T follicular helper cell (primary cell): ENCODE data around the gene RBM15B.

Experiments
- DNase-seq: peaks from one replicate; pipeline ENCODE4 v3.0.0-alpha.2; 2020; ENCODE audit warnings: low read depth

Gene RBM15B

DNA sequence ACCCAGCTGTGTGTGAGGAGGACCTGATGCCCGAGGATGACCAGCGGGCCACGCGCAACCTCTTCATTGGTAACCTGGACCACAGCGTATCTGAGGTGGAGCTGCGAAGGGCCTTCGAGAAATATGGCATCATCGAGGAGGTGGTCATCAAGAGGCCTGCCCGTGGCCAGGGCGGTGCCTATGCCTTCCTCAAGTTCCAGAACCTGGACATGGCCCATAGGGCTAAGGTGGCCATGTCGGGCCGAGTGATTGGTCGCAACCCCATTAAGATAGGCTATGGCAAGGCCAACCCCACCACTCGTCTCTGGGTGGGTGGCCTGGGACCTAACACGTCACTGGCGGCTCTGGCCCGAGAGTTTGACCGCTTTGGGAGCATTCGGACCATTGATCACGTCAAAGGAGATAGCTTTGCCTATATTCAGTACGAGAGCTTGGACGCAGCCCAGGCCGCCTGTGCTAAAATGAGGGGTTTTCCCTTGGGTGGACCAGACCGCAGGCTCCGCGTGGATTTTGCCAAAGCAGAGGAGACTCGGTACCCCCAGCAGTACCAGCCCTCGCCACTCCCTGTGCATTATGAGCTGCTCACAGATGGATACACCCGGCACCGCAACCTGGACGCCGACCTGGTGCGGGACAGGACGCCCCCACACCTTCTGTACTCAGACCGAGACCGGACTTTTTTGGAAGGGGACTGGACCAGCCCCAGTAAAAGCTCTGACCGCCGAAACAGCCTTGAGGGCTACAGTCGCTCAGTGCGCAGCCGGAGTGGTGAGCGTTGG lies 1.5 kb downstream of the RBM15B start:
- DNase-seq, result no peak

DNA sequence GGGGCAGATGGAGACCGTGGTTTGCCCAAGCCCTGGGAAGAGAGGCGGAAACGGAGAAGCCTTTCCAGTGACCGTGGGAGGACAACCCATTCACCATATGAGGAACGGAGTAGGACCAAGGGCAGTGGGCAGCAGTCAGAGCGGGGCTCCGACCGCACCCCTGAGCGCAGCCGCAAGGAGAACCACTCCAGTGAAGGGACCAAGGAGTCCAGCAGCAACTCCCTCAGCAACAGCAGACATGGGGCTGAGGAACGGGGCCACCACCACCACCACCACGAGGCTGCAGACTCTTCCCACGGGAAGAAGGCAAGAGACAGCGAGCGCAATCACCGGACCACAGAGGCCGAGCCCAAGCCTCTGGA lies 2.0 kb downstream of the RBM15B start:
- no peak for DNase-seq

DNA sequence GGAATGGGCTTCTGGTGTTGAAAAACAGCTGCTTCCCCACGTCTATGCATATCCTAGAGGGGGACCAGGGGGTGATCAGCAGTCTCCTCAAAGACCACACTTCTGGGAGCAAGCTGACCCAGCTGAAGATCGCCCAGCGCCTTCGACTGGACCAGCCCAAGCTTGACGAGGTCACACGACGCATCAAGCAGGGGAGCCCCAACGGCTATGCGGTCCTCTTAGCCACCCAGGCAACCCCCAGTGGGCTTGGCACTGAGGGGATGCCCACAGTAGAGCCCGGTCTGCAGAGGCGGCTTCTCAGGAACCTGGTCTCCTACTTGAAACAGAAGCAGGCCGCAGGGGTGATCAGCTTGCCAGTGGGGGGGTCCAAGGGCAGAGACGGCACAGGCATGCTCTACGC lies 2.5 kb downstream of the RBM15B start:
- DNase-seq, result no peak

DNA sequence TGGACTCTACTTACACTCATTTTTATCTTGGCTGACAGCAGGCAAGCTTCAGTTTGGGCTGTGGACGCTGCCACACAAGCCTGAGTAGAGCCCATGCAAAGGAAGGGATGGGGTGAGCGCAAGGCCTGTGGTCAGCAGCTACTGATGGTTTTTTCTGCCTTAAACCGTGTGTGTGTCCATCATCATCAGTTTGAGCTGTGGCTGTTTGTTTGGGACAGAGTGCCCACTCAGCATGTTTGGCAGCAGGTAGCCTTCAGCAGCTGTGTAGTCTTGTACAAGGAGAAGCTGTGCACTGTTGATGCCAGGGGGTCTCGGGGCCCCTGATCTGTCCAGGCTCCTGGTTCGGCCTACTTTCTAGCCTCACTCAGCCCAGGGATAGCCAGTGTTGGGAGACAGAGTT lies 3.5 kb downstream of the RBM15B start:
- no peak for DNase-seq

DNA sequence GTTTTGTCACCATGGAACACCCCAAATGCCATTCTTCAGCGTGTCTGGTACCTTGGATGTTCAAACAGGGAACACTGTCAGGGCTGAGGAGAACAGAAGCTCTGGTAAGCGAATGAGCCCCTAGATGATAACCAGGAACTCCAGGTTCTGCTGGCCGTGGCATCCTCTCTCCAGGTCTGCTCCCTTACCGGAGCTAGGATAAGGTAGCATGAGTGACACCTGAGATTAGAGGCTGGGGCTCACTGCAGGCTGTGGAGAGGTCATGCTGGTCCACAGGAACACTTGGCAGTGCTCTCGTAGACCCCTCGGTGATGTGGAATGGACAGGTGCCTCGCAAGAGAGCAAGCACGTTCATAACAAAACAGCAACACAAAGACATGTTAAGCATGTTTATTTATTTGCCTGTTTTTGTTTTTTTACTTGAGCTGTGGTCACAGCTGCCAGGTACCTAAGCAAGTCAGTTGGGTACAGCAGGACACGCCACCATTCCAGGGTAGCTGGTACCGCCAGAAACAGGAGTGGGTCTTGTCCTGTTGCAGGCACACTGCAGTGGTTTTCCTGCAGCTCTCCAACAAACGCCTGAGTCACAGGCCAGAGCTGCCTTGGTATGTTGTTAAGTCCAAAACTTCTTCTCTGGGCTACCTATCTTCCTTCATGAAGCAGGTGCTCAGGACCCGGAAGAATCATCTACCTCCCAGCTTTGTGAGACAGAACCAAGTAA lies 4.6 kb downstream of the RBM15B start:
- no peak for DNase-seq

DNA sequence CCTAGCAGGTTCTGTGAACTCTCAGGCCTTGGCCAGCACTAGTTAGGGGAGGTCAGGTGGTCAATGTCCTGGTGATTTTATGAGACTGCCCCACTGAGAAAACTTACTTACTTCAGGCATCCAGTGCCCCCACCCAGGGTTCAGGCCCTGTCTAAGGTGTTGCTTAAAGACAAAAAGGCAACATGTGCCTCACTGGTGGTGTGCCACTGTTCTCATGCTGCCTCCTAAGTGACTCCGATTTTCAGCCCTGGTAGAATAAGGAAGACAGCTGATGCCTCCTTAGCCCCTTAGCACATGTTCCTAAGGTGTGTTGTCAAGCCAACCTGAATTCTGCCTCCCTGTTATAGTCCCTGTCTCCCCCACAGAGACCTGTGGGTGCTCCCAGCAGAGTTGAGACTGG lies 5.3 kb downstream of the RBM15B start:
- DNase-seq, result no peak

DNA sequence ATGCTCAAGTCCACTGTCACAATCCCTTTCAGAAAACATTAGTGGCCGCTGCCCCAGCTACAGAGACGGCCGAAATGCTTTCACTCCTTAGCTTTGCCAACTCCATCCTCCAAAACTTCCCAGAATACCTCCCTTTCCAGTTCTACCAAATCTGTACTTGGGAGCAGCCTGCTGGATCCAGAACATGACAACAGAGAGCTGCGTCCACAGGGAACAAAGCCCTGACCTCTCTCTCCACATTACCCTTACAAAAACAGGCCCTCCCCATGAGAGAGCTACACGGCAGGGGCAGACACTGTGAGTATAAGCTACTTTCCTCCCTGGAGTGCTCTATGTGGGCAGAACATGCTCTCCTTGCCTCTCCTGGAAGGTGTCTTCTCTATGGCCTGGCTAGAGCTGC lies 6.3 kb downstream of the RBM15B start:
- no peak for DNase-seq

DNA sequence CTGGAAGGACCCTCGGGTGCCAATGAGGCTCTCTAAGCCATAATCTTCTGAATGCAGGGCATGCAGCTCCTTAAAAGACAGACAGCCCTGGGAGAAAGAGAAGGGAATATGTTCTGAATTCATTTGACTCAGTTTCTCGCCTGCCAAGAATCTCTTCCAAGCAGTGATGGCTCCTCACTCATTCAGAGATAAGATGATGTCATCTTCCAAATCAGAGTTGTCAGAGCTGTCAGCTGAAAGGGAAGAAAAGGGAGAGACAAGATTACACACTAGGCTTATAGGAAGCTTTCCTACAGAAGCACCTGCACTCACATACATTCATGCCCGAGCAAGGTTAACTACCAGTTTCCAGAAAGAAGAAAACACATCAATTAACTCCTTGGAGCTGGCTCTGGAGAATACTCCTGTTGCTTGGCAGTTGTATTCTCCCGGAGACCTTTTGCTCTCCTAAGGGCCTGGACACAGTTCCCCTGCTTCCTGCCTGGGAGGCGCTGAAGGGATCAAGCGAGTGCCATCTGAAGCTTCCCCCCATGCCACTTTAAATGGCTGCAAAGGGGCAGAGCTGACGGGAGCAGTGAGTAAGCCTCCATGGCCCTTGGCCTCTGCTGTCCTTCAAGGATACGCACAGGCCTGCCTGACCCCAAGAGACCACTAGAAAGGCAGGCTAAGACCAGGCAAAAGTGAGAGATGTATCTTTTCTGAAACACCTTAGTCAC lies 7.7 kb downstream of the RBM15B start:
- DNase-seq, result no peak

DNA sequence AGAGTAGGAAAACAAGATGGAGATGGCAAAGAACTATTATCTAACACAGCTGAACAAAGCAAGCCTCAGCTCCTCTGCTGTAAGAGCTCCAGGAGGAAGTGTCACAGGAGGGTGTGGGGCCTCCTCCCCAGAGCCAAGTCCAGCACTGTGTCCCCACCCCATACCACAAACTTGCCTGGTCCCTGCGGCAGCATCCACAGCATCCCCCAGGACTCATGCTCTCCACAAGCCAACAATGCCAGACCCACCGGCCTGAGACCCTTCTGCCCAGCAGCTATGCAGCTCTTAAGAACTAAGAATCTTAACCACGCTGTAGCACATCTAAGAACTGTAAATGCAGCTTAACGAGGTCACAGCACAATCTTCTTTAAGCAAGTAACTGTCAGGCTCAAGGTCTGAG lies 9.1 kb downstream of the RBM15B start:
- no peak for DNase-seq

DNA sequence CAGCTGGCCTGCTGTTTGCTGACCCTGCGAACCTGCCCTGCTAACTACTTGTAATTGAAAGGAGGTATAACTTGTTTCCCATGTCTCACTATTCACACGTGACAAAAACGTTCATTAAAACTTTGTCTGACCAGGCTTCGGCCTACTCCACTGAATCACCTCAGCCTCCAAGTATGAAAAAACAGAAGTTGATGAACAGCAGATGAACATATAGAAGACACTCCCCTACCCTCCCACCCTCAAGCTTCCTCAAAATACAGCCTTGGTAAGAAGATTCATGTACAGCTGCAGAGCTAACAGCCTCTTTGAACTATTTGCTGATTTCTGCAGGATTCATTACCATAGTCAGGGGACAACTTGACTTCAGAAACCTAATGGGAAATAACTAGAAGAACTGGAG lies 10.7 kb downstream of the RBM15B start:
- DNase-seq, result no peak

DNA sequence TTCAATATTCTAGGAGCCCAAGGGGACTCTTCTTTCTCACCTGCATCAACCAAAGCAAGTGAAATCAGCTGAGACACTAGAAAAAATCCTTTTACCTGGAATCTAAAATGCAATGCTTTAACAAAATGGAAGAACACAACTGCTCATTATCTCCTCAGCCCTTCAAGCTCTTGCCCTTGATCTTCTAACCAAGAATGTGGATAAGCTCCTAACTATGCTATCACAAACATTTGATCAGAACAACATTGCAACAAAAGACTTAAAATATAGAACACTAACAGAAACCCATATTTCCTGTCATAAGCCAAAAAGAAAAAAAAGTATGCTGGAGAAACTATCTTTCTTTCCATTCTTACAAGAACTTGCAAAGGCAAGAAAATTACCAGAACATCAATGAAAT lies 12.6 kb downstream of the RBM15B start:
- no peak for DNase-seq

DNA sequence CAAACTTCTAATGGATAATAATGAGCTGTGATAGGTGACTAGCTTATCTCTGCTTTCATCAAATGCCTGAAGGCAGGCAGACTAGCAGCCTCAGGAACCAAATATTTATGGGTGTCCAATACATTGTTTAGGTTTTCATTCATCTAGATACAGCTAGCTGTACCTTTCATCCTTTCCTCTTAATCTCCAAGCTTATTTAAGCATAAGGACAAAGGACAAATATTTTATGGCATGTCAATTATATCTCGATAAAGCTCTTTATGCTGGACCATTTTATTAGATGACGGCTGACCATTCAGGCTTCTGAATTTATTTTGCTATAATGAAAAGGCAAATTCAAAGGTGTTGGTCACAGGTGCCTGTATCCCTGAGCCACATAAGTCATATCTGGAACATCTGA lies 16.9 kb downstream of the RBM15B start:
- no peak for DNase-seq

DNA sequence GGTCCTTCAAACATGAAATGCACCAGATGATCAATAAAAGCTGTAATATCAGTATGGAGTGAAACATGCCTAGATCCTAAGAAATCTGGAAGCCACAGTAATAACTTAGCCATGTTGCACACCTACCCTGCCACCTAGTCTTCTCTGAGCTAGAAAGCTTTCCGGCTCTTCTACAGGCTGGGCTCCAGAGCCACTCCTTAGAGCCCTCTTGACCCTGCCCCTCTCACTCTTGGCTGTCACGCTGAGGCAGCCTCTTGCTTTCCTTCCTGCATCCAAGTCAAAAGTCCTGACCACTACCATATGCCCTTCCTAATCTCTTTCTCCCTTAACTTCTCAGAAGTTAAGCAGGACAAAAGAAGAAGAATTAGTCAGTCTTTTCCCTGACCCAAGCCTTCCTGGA lies 17.7 kb downstream of the RBM15B start:
- DNase-seq, result no peak

DNA sequence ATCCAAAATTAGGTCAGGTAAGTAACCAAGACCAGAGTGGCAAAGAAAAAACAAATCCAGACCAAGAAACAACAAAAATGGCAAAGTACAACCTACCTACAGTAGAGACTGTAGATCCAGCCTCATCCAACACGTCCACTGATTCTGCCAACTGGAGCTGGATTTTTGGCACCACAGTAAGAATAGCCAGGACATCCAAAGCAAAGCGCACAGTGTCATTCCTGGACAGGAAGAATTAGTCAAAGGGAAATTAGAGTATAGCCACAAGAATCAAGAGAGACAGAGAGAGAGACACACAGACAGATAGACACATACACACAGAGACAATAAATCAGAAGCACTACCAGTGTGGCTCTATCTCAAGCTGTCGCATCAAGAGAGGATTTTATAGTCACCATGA lies 31.1 kb downstream of the RBM15B start:
- no peak for DNase-seq

DNA sequence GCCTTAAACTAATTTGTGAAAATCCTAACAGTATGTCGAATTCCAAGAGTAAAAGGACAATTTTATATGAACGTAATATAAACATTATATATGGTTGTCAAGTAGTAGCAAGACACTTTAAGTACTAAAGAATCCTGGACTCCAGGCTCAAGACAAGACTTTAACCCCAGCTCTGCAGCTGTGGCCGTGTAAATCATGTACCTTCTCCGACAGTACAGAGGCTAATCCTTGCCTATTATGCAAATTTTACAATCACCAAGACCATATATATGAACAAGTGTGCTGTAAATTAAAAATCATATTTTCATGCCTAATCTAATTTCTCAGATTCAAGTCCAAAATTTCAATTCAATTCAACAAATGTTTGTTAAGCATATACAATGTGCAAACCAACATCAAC lies 35.8 kb downstream of the RBM15B start:
- DNase-seq, result no peak

DNA sequence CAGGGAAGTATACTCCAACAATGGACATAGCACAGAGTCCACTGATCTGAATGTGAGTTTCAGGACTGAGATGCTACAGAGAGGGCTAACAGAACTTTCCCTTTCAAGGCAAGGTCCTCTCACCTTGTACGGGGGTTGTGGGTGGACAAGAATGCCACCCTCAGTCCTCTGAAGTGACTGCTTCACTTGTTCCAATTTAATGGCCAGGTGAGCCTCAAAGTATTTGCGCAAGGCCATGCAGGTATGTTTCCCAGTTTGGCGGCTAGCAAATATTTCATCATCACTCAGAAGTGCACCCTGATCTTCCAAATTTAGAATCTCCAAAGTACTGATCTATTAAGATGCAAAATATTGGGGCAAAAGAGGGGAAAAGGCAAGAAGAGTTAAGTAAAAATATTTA lies 38.1 kb downstream of the RBM15B start:
- DNase-seq, result no peak

DNA sequence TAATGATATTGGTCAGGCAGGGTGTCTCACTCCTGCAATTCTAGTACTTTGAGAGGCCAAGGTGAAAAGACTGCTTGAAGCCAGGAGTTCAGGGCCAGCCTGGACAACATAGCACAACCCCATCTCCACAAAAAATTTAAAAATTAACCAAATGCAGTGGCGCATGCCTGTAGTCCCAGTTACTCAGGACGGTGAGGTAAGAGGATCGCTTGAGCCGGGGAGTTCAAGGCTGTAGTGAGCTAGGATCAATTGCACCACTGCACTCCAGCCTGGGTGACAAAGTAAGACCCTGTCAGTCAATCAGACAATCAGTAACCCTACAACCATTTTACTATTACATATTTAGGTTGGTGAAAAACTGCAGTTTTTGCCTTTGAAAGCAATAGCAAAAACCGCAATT lies 43.0 kb downstream of the RBM15B start:
- DNase-seq, result no peak

DNA sequence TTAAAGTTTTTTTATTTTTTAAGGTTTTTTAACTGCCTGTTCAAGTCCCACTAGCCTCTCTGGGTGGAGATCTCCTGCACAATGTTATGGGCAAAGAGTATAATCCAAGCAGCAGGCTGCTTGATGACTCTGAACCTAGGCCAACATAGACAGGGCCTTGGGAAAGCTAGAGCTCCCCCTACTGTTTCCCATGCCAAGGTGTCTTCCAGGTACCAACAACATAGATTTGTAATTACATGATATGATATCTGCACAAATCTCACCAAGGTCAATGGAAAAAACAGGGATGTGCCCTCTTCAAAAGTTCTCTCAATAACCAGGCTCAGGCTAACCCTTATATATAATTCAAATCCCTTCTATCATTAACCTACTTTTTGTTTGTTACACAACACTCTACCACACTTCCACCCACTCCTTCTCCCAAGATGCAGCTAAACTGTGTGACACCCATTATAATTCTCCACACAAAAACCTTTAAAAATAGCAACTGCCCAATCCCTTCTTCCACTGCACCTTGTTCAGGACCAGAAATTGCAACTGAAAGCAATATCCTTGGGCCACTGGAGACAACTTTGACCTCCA lies 43.8 kb downstream of the RBM15B start:
- peak; percentile 4 for DNase-seq

DNA sequence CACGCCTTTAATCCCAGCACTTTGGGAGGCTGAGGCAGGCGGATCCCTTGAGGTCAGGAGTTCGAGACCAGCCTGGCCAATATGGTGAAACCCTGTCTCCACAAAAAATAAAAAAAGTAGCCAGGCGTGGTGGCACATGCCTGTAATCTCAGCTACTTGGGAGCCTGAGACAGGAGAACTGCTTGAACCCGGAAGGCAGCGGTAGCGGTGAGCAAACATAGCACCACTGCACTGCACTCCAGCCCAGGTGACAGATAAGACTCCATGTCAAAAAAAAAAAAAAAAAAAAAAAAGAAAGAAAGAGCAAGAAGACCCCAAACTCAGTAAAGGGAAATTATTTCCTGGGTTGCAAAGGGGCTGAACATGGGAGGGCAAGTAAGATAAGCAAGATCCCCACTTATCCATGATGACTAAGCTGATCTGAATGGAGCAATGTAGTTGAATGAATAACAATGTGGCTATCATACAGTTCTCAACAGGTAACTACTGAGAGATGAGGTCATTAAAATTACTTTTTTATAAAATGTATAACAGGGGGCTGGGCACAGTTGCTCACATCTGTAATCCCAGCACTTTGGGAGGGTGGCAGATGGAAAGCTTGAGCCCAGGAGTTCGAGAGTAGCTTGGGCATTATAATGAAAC lies 46.0 kb downstream of the RBM15B start:
- DNase-seq, result no peak

DNA sequence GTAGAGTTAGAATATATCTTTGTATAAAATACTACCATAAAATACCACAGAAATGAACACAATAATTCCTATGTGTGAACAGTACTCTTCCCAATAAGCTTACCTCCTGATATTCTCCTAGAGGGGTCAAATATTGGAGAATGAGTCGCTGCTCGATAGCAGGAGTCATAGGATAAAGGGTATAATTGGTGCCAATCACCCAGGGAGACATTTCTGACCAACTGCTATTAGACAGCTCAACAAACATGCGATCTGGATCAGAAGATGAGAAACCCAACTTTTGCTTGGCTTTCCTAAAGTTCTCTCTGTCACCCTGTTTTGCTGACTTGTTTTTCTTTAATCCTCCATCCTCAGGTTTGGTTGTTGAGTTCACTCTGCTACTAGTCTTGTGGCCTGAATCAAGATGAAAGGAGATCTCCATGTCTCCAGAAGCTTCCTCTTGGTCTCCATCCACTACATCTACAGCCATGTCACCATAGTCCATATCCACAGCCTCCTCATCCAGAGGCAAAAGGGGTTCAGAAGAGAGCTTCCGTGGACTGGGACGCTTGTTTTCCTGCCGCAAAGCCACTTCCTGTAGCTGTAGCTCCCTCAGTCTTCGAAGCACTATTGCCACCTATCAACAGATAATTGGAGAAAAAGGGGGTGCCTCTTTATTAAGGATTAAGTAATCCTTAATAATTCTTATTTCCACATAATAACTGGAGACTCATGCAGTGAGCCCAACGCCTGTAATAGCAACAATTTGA lies 50.4 kb downstream of the RBM15B start:
- no peak for DNase-seq

DNA sequence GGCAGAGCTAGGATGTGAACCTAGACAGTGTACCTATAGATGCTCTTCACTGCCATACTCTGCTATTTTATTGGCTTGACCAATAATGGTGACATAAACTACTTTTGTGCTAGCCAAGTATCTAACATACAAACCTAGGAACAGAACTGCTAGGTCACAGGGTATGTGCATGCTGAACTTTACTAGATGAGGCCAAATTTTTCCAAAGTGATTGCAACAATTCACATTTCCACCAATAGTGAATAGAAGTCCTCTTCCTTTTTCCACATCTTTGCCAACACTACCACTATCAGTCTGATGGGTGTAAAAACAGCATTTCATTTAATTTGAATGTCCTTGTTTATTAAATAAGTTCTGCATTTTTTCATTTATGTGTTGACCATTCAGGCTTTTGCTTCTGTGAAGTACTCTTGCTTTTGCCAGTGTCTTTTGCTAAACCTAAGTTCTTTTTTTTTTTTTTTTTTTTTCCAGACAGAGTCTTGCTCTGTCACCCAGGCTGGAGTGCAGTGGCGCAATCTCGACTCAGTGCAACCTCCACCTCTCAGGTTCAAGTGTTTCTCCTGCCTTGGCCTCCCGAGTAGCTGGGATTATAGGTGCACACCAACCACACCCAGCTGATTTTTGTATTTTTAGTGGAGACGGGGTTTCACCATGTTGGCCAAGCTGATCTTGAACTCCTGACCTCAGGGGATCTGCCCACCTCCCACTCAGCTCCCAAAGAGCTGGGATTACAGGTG lies 54.6 kb downstream of the RBM15B start:
- no peak for DNase-seq
